Adrenal gland (tissue), 5 donors: ENCODE results near the gene UBE2K.

ENCODE experiments used
- POLR2A ChIP-seq, 2 donors: fragments of 450-650 bp; IDR thresholded peaks; one replicate each; pipeline ENCODE4 v1.6.1; 2017; ENCODE audit warnings: antibody characterized with exemption in 2 of 2, mild to moderate bottlenecking in 2 of 2, moderate library complexity in 1 of 2
- TF ChIP-seq, protein P1 (sequence below), 6 experiments: fragments of 450-650 bp in 4 of 6; fragments of 200-600 bp in 2 of 6; sonication (generic) in 1 of 6; IDR thresholded peaks; 1 replicate in 5 of 6; 2 replicates in 1 of 6; pipeline versions ENCODE4 v1.5.1 to v1.8.0; 2016 to 2021; ENCODE audit warnings: antibody characterized with exemption in 6 of 6, mild to moderate bottlenecking in 2 of 6, moderate library complexity in 1 of 6
- donor health status: DM: no; HTN: no; CAD: no.

- TF ChIP-seq, protein P1, sequence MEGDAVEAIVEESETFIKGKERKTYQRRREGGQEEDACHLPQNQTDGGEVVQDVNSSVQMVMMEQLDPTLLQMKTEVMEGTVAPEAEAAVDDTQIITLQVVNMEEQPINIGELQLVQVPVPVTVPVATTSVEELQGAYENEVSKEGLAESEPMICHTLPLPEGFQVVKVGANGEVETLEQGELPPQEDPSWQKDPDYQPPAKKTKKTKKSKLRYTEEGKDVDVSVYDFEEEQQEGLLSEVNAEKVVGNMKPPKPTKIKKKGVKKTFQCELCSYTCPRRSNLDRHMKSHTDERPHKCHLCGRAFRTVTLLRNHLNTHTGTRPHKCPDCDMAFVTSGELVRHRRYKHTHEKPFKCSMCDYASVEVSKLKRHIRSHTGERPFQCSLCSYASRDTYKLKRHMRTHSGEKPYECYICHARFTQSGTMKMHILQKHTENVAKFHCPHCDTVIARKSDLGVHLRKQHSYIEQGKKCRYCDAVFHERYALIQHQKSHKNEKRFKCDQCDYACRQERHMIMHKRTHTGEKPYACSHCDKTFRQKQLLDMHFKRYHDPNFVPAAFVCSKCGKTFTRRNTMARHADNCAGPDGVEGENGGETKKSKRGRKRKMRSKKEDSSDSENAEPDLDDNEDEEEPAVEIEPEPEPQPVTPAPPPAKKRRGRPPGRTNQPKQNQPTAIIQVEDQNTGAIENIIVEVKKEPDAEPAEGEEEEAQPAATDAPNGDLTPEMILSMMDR (IDR thresholded peaks at IDR 0.05), result no peak
- TF ChIP-seq POLR2A (IDR thresholded peaks at IDR 0.05), result no peak
Observed at GRCh38 chr4:39687014-39687413, 10.9 kb upstream of the UBE2K start.
